Activated CD4-positive, alpha-beta T cell treated with anti-CD3 and anti-CD28 coated beads for 48 hours (primary cell): ENCODE data around the gene FSIP1.

Source experiments
- DNase-seq: peaks from one replicate; pipeline ENCODE4 v3.0.0-alpha.2; 2020

The FSIP1 gene

DNA sequence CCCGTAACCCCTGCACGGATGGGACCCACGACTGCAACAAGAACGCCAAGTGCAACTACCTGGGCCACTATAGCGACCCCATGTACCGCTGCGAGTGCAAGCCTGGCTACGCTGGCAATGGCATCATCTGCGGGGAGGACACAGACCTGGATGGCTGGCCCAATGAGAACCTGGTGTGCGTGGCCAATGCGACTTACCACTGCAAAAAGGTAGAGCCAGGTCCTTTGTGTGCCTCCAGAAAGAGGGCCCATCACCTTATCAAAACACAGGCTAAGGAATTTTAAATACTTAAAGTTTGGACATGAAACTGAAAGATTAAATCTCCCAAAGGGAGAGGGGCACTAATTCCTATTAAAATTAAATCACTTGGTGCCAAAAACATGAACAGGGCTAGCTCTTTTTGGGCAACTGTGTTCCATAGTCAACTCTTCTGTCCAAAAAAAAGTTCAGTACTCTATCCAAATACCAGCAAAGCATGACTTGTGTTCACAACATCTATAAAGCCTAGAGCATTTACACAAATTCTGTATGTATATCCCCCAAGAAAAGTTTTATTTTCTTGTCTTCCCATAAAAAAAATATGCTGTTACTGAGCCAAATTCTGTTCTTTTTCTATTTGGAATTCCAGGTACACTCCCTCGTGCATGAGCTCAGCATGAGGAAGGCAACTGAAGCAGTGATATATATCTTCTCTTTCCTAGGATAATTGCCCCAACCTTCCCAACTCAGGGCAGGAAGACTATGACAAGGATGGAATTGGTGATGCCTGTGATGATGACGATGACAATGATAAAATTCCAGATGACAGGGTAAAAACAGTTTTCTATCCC, 192.6 kb downstream of the FSIP1 start:
- no peak for DNase-seq

DNA sequence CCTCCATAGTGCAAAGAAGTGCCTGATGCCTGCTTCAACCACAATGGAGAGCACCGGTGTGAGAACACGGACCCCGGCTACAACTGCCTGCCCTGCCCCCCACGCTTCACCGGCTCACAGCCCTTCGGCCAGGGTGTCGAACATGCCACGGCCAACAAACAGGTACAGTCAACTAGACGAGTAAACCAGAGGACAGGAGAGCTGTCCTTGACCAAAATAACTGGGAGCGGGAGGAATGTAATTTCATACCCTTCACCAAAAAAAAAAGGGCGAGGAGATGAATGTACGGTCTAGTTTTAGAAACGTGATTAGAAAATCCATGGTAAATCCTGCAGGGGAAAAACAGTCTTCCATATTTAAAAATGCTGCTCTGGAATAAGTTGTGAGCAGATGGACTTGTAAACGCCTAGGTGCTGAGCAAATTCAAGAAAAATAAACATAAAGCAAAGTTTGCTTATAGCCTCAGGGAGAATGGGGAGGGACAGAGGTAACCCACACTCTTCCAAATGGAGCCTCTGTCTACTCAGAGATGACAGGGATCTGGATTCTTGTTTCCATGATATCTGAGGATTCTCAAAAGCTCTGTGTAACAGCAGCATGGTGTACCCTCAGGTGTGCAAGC, 193.3 kb downstream of the FSIP1 start:
- no peak for DNase-seq

DNA sequence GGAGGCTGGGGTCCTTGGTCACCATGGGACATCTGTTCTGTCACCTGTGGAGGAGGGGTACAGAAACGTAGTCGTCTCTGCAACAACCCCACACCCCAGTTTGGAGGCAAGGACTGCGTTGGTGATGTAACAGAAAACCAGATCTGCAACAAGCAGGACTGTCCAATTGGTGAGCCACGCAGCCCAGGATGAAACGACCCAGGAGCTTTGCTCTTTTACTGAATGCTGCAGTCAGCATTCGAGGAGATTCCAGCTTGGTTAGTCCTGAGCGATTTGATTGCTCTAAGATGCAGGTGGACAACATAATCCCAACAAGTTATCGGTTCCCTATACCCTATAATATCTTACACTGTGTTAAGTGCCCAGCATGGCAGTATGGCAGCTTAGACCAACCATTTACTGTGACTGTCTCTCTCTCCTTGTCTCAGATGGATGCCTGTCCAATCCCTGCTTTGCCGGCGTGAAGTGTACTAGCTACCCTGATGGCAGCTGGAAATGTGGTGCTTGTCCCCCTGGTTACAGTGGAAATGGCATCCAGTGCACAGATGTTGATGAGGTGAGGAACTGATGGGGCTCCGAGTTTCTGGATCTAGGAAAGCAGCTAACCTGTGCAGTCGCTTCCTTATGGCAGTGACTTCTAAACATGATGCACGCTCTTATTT, 194.0 kb downstream of the FSIP1 start:
- DNase-seq: no peak

DNA sequence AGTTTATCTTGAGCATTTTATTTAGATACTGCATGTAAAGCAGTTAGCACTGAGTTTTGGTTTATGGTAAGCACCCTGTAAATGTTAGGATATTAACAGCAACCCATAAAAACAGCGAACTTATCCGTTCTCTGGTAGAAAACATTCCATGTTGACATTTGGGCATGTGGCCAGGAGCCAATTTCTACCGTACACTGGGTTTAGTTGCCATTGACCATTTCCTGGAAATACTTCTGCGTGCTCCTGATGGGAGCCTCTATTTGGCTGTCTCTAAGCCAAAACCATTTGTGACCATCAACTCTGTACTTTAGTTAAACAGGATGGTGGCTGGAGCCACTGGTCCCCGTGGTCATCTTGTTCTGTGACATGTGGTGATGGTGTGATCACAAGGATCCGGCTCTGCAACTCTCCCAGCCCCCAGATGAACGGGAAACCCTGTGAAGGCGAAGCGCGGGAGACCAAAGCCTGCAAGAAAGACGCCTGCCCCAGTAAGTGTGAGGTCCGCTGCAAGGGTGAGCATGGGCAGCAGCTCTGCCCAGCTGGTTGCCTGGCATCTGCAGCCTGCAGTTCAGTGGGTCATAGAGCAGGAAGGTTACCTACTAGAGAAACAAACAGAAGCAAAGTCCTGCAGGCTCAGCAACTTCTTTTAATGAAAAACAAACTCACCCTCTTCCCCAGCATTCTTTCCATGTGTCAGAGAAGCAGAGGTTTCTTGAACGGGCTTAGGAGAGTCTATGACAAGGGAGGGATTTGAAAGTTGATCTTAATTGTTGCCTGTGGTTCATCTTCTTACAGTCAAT, 194.7 kb downstream of the FSIP1 start:
- no peak for DNase-seq

DNA sequence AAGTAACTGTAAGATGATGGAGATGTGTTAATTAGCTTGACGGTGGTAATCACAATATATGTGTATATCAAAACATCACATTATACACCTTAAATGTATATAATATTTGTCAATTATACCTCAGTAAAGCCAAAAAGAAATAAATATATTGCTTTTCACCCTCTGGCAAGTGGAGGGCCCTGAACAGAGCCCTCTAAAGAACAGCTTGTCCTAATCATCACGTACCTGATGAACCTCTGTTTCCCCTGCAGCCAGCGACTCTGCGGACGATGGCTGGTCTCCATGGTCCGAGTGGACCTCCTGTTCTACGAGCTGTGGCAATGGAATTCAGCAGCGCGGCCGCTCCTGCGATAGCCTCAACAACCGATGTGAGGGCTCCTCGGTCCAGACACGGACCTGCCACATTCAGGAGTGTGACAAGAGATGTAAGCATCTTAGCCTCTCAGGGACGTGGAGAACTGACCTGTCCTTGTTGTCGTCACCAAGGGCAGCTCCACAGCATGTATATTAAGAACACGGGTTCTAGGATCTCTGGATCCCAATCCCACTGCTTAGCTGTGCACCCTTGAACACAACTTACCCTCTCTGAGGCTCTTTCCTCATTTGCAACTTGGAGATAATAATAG, 195.4 kb downstream of the FSIP1 start:
- no peak for DNase-seq

DNA sequence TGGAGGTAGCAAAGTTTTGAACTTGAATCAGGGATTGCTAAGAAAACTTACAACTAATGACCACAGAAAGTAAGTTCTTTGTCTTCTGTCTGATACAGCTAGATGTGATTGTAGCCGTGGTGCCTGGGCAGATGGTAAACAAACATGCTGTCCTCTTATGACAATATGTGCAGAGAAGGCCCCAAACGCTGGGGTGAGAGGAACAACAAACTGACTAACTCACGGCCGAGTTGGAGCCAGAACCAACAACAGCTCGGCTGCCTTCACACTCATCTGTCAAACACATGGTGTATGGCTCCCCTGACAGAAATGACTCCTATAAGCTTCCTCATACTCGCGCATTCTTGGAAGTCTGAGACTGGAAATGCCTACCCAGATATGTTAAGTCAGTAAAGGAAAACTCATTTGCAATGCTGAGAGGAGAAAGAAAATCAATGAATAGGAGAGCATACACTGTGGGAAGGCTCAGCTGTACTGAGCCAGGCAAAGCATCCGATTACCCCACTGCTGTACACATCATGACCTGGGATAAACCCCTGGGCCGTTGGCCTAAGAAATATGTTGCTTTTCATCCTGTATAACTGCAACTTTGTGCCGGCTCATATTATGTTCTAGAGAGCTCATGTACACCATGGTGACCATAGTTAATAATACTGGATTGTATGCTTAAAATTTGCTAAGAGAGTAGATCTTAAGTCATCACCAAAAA, 196.1 kb downstream of the FSIP1 start:
- DNase-seq: no peak

DNA sequence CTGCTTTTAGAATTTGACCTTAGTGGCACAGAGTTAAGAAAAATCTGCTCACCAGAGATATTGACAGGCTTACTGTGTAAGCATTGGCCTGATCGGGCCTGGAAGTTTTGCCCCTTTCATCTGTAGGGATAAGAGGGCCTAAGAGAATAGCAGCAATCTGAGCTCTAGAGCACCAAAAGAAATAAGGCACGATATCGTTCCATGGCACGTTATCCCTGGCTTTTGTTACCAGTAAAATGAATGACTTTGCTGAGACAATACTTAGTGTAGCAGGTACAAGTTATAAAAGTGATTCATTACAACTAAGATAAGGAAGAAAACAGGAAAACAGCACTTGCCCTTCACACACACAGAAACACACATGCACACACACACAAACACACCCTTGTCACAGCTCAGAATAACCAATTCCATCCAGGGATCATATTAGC, 196.8 kb downstream of the FSIP1 start:
- DNase-seq: no peak

DNA sequence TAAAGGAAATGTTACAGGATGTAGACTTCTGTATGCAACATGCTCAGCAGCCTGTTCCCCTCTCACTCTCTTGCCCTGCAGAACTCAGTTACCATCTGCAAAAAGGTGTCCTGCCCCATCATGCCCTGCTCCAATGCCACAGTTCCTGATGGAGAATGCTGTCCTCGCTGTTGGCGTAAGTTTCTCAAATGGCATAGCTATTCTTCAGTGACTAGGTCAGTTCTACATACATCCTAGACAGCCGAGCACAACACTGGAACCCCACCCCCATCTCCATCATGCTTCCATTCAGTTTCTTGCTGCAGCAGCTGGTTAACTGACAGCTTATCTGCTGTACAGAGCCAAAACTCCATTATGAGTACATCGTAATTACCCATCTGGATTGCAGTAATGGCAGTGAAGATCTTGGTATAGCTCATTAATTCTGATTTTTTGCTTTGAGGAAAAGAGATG, 197.2 kb downstream of the FSIP1 start:
- DNase-seq: no peak

DNA sequence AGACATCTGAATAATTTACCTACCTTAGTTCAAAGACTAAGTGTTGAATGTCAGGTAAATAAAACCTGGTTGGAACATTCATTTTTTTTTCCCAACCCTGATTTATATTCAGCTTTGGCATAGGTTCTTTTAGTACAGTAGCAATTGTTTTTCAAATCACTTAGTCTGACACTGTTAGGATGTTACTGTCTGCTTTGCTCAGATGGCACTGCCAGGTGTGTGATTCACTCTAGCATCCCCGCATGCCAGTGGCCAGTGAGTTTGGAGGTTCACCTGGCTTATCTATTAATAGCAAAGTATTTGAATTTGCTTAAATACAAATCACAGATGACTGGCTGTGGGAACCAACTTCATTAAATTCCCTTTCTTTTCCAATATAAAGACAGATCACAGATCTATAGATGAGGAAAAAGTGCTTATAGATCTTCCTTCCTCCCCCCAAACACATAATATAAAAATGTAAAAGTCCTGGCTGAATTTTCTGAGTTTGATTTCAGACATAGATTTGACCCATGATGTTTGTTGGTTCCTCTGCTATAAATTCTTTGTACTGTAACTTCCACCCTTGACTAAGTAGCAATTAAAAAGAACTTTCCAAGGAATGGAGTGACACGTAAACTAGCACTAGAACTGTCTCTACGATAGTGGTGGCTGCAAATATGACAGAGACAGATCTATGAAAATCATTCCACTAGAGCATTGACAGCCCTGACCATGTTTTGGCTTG, 197.8 kb downstream of the FSIP1 start:
- DNase-seq: no peak

DNA sequence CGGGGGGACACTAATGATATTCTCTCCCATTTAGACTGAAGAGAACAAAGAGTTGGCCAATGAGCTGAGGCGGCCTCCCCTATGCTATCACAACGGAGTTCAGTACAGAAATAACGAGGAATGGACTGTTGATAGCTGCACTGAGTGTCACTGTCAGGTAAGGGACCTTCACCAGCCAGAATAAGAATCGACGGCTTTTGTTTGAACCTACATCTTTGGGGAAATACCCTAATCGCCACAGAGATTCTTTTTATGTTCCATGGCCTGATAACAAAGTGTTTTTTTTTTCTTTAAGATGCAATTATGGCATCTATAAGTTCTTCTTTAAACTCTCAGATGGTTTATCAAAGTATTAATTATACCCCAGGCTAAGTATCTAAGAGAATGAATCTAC, 198.4 kb downstream of the FSIP1 start:
- no peak for DNase-seq

DNA sequence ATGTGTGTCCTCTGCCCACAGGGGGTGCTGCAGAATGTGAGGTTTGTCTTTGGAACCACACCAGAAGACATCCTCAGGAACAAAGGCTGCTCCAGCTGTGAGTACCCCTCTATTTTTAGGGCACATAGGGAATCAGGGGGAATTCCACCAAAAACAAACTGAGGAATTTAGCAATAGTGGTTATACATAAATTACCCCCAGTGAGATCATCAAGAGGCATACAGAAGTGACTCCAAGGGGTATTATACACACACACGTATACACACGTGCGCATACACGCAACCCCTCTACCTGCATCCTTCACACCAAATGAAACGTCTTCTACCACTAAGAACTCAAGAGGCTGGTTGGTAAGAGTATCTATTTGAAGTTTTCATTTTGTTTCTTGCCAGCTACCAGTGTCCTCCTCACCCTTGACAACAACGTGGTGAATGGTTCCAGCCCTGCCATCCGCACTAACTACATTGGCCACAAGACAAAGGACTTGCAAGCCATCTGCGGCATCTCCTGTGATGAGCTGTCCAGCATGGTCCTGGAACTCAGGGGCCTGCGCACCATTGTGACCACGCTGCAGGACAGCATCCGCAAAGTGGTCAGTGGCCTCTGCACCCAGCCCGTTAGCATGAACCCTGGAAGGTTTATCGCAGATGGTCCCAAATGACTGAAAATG, 198.9 kb downstream of the FSIP1 start:
- DNase-seq: peak; percentile 53

DNA sequence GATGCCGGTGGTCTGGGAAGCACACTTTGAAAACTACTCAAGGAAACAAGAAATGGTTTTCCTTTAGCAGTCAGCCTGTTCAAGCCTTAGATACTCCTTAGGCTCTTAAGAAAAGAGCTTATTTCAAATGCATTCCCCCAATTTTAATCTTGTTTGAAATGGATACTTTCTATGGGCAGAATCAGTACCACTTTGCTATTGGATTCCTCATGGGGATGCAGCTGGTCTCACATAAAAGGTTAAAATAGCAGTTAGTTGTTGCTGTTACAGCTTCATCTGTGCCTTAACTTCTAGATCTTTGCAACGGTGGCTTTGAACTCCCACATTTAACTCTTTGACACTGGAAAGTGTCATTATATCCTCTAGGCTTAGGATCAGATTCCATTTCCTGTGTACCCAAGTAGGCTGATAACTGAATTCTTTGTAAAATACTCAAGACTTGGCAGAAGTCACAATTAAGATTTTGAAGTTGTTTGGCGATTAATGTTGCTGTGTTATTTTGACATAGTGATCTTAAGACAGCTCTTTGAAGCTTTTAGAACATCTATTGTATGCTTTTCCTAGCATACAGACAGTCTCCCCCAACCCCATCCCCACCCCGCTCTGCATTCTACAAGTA, 199.6 kb downstream of the FSIP1 start:
- DNase-seq: no peak

DNA sequence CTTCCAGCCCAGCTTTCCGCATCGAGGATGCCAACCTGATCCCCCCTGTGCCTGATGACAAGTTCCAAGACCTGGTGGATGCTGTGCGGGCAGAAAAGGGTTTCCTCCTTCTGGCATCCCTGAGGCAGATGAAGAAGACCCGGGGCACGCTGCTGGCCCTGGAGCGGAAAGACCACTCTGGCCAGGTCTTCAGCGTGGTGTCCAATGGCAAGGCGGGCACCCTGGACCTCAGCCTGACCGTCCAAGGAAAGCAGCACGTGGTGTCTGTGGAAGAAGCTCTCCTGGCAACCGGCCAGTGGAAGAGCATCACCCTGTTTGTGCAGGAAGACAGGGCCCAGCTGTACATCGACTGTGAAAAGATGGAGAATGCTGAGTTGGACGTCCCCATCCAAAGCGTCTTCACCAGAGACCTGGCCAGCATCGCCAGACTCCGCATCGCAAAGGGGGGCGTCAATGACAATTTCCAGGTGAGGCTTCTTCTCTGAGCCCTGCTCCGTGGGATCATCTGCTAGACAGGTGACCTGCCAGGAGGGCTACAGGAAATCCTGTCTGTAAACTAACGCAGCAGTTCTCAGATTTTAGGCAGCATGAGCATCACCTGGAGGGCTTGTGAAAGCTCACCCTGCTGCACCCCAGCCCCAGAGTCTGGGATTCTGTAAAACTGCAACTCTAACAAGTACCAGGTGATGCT, 200.2 kb downstream of the FSIP1 start:
- no peak for DNase-seq

DNA sequence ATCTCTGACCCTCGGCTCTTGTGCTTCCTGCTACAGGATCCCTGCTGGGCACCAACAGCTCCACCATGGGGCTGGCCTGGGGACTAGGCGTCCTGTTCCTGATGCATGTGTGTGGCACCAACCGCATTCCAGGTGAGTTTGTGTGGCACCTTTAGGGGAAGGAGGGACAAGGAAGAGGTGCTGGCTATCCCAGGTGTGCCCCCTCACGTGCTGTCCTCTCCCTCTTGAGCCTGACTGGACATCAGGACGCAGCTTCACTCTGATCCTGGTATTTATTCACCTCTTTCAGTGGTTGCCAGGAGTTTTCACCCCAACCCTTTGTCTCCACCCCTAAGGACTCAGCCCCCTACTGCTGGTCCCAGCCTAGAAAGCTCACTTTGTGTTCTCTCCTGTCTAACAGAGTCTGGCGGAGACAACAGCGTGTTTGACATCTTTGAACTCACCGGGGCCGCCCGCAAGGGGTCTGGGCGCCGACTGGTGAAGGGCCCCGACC, 200.8 kb downstream of the FSIP1 start:
- no peak for DNase-seq

DNA sequence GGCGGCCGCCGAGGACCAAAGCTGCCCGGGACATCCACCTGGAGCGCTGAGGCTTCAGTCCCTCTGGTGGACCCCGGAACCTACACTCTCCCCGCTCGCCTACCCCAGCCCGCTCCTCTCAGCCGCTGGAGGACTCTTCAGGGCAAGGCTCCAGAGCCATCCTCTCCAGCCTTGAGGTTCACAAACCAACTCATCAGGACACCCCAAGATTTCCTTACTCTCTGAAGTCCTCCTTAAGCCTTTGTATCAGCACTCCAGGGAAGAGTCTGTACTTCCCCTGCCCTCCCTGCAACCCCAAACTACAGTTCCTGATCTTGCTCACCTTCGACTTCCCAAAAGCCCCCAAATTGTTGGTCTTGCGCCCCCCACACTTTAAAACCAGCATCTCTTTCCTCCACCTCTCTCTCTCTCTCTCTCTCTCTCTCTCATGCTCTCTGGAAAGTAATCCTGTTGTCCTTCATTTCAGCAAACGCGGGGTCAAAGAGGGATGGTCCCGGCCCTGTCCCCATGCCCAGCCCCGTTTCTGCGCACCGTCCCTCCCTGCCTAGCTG, 201.3 kb downstream of the FSIP1 start:
- DNase-seq: peak; percentile 10

DNA sequence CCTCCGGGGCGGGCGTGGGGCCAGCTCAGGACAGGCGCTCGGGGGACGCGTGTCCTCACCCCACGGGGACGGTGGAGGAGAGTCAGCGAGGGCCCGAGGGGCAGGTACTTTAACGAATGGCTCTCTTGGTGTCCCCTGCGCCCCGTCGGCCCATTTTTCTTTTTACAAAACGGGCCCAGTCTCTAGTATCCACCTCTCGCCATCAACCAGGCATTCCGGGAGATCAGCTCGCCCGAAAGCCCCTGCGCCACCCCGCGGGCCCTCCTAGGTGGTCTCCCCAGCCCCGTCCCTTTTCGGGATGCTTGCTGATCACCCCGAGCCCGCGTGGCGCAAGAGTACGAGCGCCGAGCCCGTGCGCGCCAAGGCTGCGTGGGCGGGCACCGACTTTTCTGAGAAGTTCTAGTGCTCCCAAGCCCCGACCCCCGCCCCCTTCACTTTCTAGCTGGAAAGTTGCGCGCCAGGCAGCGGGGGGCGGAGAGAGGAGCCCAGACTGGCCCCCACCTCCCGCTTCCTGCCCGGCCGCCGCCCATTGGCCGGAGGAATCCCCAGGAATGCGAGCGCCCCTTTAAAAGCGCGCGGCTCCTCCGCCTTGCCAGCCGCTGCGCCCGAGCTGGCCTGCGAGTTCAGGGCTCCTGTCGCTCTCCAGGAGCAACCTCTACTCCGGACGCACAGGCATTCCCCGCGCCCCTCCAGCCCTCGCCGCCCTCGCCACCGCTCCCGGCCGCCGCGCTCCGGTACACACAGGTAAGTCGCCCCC, 202.0 kb downstream of the FSIP1 start, which contains the start of gene THBS1:
TSS of gene THBS1 (plus strand) at position 595 of the 757 bp plus-strand sequence. CDS start 779 bp downstream, outside the sequence.
- peak; percentile 64 for DNase-seq

DNA sequence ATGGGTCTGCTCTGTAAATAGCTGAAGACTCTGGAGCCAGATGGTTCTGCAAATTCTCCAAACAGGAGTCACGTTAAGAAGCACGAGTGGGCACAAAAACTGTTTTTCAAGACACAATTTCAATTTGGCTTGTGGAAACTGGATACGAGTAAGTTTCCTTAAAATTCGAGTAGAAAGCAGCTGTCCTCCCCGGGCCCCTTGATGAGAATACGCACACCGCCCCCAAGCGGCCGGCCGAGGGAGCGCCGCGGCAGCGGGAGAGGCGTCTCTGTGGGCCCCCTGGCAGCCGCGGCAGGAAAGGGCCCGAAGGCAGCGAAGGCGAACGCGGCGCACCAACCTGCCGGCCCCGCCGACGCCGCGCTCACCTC, 202.5 kb downstream of the FSIP1 start:
- peak; percentile 93 for DNase-seq

DNA sequence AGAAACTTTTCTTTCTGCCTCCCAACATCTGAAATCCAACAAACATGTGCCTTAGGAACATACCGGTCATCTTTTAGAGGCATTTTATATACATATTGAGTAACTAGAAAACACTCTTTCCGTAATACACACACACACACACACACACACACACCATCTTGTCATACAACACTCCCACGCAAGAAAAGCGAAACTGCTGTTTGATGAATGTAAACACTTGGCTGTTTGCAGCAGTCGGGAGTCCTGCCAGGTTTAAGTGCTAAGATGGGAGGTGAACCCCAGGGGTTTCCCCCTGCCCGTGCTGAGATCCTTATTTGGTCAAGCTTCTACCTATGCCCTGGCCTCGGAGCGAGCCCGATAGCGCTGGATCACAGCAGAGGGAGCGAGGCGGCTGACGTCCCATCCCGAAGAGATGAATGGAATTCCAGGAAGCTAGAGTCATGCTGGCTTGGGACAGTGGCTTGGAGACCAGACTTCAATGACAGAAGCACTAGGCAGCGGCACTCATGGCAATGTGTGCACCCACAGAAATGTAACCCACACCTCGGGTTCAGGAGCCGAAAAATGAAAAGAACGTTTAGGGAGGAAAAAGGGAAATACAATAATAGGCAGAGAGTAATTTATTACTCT, 203.0 kb downstream of the FSIP1 start:
- no peak for DNase-seq
